T-helper 9 cell (primary cell): Measurements from ENCODE around the gene STXBP5L.
"Not testable (repeated sequence)": the region's sequence is repeated elsewhere in the genome, so short reads cannot be mapped to it uniquely, and the experiment has no call there.

Experiments used
- DNase-seq: peaks from one replicate; pipeline ENCODE4 v3.0.0-alpha.2; 2020

Gene STXBP5L

GRCh38 chr3:121436074-121436473 lies 528.1 kb downstream of the STXBP5L start:
- DNase-seq = no peak

DNA sequence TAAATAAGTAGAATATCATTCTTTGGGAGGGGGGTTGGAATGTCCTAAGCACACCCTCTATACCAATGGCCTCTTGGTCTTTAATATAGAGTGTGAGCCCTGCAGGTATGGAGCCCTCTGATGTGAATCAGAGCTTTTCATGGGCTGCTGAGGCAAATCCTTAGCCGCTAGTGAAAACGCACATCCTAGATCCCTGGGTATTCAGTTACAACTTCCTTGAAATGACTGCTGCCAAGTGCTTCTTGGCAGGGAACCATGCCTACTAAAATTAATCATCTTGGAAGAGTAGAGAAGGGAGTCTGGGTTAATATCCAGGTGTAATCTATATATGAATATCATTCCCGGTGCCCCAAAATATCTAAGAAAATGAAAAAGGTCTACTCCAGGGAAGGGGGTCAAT lies 528.6 kb downstream of the STXBP5L start:
- no peak for DNase-seq

GRCh38 chr3:121443456-121443855 lies 535.5 kb downstream of the STXBP5L start:
- DNase-seq = no peak

GRCh38 chr3:121451752-121452151 lies 543.7 kb downstream of the STXBP5L start:
- not testable (repeated sequence) for DNase-seq

DNA sequence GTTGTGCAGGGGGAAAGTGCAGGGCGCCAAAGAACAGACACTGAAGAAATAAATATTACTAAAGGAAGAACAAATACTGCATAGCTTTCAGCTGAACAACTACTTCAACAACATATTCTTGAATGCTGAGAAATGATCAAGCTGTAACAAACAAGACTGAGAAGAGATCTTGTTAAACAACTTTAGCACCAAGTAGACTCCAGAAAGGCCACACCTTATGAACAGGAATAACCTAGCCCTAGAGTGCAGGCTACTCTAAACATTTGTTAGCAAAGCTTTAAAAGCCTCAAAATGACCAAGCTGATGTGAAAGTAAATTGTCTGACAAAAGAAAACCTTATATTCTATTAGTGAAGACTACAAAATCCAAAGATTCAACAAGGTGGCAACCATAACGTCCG lies 554.6 kb downstream of the STXBP5L start:
- no peak for DNase-seq

DNA sequence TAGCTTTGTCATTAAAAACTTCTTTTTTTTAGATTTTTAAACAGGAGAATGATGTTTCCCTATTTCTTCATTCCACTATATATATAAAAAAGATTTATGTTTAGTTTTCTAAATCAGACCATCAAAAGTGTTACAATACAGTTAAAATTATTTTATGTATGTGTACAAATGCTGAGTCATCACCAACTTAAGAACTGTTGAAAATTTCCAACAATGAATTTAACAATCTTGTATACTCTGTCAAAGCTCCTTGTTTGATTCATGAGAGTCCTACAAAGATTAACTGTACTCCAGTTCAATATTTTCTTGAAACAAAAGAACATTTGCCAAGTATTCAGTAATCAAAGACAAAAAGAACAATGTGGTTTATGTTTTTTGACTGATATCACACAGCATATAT lies 555.7 kb downstream of the STXBP5L start:
- no peak for DNase-seq

DNA sequence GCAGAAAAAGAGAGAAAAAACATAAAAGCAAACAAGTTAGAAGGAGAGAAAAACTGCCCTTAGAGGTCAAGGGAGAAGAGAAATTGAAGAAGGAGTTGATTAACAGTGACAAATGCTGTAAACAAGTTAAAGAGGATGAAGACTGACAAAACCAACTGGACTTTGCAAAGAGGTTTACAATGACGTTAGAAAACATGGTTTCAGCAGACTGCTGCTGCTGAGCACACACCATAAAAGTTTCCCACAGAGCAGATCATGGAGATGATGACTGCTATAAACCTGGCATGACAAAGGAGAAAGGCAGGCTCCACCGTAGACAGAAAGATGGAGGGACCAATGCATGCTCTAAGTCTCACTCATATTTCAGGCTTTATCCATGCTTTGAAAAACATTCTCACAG lies 559.1 kb downstream of the STXBP5L start:
- no peak for DNase-seq

DNA sequence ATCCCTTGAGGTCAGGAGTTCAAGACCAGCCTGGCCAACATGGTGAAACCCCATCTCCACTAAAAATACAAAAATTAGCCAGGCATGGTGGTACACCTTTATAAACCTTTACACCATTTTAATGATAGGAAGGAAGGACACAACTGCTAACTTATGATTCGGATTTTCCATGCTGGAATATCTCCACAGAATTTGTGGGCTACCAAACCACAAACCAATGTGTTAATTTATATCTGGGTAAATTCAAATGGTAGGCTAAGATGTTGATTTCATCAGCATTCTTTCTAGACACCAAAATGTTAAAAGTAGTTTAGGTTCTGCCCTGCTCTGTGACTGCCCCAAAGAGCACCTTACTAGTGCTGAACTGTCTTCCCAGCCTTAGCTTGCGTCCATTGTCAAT lies 565.0 kb downstream of the STXBP5L start:
- DNase-seq = no peak
